SK-N-SH (cell line): ENCODE measurements around the gene SLC27A4.

Experiments used
- EZH2phosphoT487 ChIP-seq: fragments of 200-600 bp; sonication (generic); IDR thresholded peaks from 2 replicates; pipeline ENCODE4 v1.6.1; 2017; ENCODE audit warnings: low read depth, mixed run types, mild to moderate bottlenecking, antibody characterized with exemption, moderate library complexity, borderline replicate concordance
- GABPA ChIP-seq: IDR thresholded peaks from 2 replicates; pipeline ENCODE4 v1.4.0; 2012; ENCODE audit warnings: low read depth, mild to moderate bottlenecking

DNA sequence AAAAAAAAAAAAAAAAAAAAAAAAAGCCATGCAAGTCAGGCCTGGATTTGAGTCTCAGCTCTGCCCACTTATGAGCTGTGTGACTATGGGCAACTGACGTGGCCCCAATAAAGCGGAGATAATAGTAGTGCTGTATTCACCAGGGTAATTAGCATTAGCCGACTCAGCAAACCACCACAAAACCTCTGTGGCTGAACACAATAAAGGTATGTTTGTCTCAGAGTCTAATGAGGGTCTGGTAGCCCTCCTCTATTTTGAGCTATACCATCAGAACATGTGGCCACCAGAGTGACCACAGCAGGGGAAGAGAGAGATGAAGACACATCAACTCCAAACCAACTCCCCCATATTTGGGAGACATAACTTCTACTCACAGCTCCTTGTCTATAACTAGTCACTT lies 48.3 kb upstream of the SLC27A4 start:
- TF ChIP-seq GABPA (no peak), EZH2phosphoT487 (no peak)
